HG02885 (cell line): ENCODE results near the gene CIDEA.
A peak's percentile ranks its signal among the peaks of the same experiment; 100 is the strongest.
"Not testable (repeated sequence)": the region's sequence is repeated elsewhere in the genome, so short reads cannot be mapped to it uniquely, and the experiment has no call there.

Source experiments
- ATAC-seq: cut with Tn5 transposase; IDR thresholded peaks from one replicate; pipeline ENCODE4 v1.9.1; 2021; ENCODE audit warnings: mild to moderate bottlenecking; ENCODE audit not compliant: unreplicated experiment, poor library complexity

CIDEA gene

GRCh38 chr18:12236934-12237832, 17.0 kb upstream of the CIDEA start:
- ATAC-seq = peak; percentile 95

DNA sequence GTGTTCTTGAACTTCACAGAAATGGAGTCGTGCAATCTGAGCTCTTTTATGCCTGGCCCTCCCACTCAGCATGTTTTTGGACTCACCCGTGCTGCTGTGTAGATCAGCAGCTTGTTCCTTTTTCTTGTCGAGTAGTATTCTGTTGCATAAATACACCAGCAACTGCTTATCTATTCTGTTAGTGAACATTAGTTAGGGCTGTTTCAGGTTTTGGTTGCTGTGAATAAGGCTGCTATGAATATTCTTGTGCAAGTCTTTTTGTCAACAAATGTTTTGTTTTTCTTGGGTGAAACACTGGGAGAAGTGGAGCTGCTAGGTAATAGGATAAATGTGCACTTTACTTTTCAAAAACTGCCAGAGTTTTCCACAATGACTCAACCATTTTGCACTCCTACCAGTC, 15.3 kb upstream of the CIDEA start:
- no peak for ATAC-seq

DNA sequence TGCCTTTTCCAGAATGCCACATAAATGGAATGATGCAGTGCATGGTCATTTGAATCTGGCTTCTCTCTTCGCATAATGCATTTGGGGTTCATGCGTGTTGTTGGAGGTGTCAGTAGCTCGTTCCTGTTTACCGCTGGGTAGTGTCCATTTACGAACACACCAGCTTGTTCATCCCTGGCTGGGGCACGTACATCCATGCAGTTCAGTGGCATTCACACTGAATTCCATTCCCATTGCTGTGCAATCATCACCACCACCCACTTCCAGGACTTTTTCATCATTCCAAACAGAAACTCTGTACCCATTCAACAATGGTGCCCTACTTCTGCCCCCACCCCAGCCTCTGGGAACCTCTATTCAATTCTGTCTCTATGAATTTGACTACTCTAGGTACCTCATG, 14.7 kb upstream of the CIDEA start:
- no peak for ATAC-seq

- no peak for ATAC-seq
Measured at GRCh38 chr18:12242658-12243260, 11.4 kb upstream of the CIDEA start.

DNA sequence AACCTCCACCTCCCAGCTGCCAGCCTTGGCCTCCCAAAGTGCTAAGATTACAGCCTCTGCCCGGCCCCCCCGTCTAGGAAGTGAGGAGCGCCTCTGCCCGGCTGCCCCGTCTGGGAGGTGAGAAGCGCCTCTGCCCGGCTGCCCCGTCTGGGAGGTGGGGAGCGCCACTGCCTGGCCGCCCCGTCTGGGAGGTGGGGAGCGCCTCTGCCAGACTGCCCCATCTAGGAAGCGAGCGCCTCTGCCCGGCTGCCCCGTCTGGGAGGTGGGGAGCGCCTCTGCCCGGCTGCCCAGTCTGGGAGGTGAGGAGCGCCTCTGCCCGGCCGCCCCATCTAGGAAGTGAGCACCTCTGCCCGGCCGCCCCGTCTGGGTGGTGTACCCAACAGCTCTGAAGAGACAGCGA, 10.9 kb upstream of the CIDEA start:
- ATAC-seq = not testable (repeated sequence)

DNA sequence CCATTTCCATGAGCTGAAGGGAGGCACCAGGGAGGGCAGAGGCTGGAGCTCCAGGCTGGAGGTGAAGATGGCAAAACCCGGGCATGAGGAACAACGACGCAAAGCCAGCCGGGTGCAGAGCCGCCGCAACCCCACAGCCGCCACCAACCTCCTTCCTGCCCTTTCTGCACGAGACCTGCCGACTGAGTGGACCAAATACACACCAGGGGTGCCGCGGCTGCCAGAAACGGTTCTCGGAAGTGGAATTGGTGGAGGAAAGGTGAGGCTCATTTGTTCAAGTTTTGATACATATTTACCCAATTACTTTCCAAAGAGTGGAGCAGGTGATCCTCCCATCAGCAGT, 8.4 kb upstream of the CIDEA start:
- no peak for ATAC-seq

- no peak for ATAC-seq
Measured at GRCh38 chr18:12246849-12247808, 7.0 kb upstream of the CIDEA start.

DNA sequence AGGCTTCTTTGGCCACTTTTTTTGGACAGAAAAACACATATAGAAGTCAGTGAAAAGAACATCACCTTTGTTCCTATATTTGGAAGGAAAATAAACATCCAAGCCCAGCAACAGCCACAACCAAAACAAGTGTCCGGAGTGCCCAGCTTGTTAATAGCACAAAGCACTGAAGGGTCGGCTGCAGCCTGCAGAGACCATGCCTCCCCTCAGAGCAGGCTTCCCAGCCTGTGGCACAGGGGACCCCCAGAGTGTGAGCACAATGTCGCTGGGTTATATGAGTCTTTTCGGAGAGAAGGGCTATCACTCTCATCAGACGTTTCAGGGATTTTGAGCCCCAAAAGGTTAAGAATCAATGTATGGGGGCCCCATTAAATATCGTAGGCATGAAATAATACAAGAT, 6.2 kb upstream of the CIDEA start:
- ATAC-seq = no peak

- ATAC-seq = no peak
Measured at GRCh38 chr18:12248926-12249720, 5.0 kb upstream of the CIDEA start.

DNA sequence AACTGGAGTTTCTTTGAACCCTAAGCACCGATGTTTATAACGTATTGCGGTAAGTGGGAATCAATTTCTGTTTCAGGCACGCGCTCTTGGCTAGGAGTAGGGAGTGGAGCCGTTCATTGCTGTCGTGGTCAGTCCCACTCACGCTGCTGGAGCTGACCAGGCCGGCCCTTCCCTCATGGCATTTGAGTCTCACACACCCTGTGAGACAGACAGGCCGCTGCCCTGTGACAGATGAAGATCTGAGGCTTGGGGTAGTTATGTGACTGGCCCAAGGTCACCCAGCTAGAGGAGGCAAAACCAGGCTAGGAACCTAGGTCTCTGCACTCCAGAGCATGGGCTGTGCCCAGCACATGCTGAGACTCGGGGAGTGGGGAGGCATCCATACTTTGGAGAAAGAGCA, 2.9 kb upstream of the CIDEA start:
- ATAC-seq = no peak

DNA sequence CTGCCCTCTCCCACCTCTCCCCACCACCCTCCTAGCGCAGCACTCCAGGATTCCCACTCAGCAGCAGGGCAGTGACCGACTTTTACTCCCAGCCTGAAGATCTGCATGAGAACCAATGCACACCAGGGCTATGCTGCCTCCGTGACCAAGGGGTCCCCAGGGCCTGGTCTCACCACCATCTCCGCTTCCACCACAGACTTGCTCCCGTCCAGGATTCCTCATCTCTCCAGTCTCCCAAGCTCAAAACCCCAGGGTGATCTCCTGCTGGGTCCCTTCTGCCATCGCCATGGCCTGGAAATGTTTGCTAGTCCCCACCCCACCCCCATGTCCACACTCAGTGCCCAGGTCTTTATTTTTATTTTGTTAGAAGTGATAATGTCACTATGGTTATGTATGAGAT, 2.1 kb upstream of the CIDEA start:
- ATAC-seq = no peak

- ATAC-seq = no peak
Measured at GRCh38 chr18:12253027-12253426, 1.1 kb upstream of the CIDEA start.

- ATAC-seq = no peak
Measured at GRCh38 chr18:12253663-12254135, 462 bp upstream of the CIDEA start.

GRCh38 chr18:12254820-12255511, 805 bp downstream of the CIDEA start:
- ATAC-seq = no peak

DNA sequence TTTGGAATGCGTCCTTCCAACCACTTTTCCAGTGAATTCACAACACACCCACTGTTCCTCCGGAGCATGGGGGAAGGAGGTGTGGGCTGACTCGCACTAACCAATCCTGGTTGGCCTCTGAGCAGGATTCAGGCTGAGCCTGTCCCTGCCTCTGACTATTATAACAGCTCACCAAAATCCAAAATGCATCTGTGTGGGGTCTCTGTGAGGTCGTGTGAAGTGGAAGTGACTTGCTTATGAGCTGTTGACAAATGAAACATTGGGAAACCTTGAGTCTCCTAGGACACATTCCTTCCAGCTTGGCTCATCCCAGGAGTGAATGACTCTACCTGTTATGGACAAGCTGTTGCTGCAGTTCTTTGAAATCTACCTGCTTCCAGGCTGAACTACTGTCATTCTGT, 1.5 kb downstream of the CIDEA start:
- no peak for ATAC-seq

DNA sequence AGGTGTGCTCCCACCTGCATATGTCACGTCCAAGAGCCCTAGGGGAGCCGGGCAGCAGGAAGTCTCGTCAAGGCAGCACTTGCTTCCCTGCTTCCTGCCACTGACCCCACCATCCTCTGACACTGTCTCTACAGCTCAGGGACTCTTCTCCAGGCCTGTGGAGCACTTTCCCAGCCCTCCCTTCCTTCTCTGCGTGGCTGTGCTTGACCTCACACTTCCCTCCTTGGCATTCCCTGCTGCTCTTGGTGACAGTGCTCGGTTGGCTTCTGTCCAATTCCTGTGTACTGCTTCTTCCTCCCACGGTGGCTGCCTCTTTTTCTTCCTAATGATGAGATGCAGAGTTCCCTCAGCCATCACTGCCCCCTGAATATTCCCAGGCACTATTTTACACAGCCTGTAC, 2.8 kb downstream of the CIDEA start:
- ATAC-seq = no peak

- no peak for ATAC-seq
Measured at GRCh38 chr18:12257996-12258718, 4.0 kb downstream of the CIDEA start.

DNA sequence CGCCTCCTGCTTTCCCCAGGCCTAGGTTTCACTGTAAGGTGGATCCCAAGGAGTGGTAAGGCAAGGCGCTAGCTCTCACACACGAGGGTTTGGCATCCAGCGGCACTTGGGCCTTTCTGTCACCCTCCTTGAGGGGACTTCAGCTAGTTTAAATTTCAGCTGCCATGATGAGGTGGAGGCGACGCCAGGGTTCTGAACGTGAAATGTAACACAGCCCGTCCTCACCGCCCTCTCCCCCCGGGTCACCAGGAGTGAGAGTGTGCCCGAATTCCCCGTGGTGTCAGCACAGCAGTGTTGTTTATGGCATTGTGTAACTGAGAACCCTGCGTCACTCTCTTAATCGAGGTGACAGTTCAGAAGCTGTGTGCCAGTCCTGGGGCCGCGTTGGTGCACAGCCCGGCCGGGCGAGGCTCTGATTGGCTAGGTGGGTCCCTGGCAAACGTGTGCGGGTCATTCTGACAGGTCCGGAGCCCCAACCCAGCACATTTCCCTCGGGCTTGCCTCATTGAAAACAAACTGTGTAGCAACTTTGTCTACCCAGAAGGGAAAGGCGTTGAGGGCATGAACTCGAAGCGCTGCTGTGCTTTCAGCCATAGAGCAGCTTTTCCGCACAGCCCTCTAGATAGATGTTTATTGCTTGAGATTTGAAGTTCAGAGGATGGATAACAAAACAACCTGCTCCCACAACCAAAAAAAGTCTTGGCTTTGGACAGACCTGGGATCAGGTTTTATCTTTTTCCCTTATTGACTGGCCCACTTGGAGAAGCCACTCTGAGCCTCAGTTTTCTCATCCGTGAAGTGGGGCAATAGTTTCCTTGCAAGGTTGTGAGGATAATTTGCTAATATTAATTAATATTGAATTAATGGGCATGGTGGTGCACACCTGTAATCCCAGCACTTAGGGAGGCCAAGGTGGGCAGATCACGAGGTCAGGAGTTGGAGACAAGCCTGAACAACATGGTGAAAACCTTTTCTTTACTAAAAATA, 4.9 kb downstream of the CIDEA start:
- no peak for ATAC-seq
